NB4 (cell line): ENCODE measurements around the gene S100P.
A peak's percentile ranks its signal among the peaks of the same experiment; 100 is the strongest.

Experiments used
- MYC ChIP-seq: IDR thresholded peaks from 2 replicates; pipeline ENCODE4 v1.6.1; 2011; ENCODE audit warnings: low read depth, low read length
- POLR2A ChIP-seq: IDR thresholded peaks from 2 replicates; pipeline ENCODE4 v1.6.1; 2011; ENCODE audit warnings: mild to moderate bottlenecking; ENCODE audit not compliant: insufficient read length; ENCODE audit errors: extremely low read depth
- TF ChIP-seq, protein P1 (sequence below): IDR thresholded peaks from one replicate; pipeline ENCODE4 v1.5.1; 2012; ENCODE audit warnings: low read depth, low read length

DNA sequence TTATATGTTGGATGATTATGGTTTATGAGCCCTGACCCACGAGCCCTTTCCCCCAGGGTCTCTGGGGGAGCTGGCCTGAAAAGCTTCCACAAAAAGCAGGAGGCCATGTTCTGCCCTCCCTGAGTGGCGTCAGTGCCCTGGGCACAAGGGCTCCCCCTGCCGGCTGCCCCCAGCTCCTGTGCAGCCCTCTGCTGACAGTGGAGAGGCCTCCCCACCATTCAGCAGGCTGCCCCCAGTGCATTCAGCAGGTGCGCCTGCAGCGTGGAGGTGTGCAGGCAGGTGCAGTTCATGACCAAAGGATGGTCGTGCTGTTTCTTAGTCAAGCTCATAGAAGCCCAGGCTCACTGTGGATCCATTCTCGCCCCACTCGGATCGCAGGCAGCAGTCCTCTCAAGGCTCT lies 12.5 kb upstream of the S100P start:
- TF ChIP-seq, protein P1, sequence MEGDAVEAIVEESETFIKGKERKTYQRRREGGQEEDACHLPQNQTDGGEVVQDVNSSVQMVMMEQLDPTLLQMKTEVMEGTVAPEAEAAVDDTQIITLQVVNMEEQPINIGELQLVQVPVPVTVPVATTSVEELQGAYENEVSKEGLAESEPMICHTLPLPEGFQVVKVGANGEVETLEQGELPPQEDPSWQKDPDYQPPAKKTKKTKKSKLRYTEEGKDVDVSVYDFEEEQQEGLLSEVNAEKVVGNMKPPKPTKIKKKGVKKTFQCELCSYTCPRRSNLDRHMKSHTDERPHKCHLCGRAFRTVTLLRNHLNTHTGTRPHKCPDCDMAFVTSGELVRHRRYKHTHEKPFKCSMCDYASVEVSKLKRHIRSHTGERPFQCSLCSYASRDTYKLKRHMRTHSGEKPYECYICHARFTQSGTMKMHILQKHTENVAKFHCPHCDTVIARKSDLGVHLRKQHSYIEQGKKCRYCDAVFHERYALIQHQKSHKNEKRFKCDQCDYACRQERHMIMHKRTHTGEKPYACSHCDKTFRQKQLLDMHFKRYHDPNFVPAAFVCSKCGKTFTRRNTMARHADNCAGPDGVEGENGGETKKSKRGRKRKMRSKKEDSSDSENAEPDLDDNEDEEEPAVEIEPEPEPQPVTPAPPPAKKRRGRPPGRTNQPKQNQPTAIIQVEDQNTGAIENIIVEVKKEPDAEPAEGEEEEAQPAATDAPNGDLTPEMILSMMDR = peak; percentile 47
- TF ChIP-seq POLR2A = no peak
- TF ChIP-seq MYC = no peak
